ENCODE measurements around the gene MANSC1.
A peak's percentile ranks its signal among the peaks of the same experiment; 100 is the strongest.

MANSC1 gene

GRCh38 chr12:12349711-12350665, at the start of gene MANSC1 (continued):
- TF ChIP-seq ZBTB11 (tag by site-specific recombination; conservative IDR thresholded peaks at IDR 0.05; ENCODE audit: low read depth) (peak; percentile 96), ZBTB17 (tag by site-specific recombination; IDR thresholded peaks at IDR 0.05) (peak; percentile 73), BCL6B (tag by site-specific recombination; IDR thresholded peaks at IDR 0.05) (no peak), ZNF148 (tag by site-specific recombination; IDR thresholded peaks at IDR 0.05; ENCODE audit: borderline replicate concordance) (no peak), ZBTB48 (tag by site-specific recombination; IDR thresholded peaks at IDR 0.05) (peak; percentile 81), ZBTB6 (tag by site-specific recombination; IDR thresholded peaks at IDR 0.05) (peak; percentile 100), GLIS2 (tag by site-specific recombination; IDR thresholded peaks at IDR 0.05) (peak; percentile 98), ZNF354C (tag by site-specific recombination; IDR thresholded peaks at IDR 0.05; ENCODE audit: borderline replicate concordance, low read depth) (no peak), ZNF791 (tag by site-specific recombination; IDR thresholded peaks at IDR 0.05) (no peak), ZNF561 (tag by site-specific recombination; IDR thresholded peaks at IDR 0.05; ENCODE audit: borderline replicate concordance) (peak; percentile 82), KLF17 (tag by site-specific recombination; IDR thresholded peaks at IDR 0.05) (peak; percentile 64; the same call in 1 of the 2 replicates), ZNF140 (tag by site-specific recombination; IDR thresholded peaks at IDR 0.05) (no peak), ZNF585B (tag by site-specific recombination; IDR thresholded peaks at IDR 0.05) (no peak), ZNF488 (tag by site-specific recombination; IDR thresholded peaks at IDR 0.05) (no peak), ZFHX2 (tag by site-specific recombination; conservative IDR thresholded peaks at IDR 0.05) (peak; percentile 27; the same call in 1 of the 2 replicates), ZNF311 (tag by site-specific recombination; IDR thresholded peaks at IDR 0.05; ENCODE audit: borderline replicate concordance) (no peak), ZNF449 (tag by site-specific recombination; IDR thresholded peaks at IDR 0.05) (peak; percentile 65), AEBP2 (tag by site-specific recombination; IDR thresholded peaks at IDR 0.05; ENCODE audit: borderline replicate concordance) (no peak), SP3 (tag by site-specific recombination; IDR thresholded peaks at IDR 0.05) (no peak), OVOL3 (tag by site-specific recombination; IDR thresholded peaks at IDR 0.05) (no peak), ZNF843 (tag by site-specific recombination; IDR thresholded peaks at IDR 0.05) (peak; percentile 67), ZNF202 (tag by site-specific recombination; IDR thresholded peaks at IDR 0.05; ENCODE audit: borderline replicate concordance) (no peak)

Data from HEK293 (cell line).